Calu3 (cell line): Measurements from ENCODE around the gene CDKL1. TPM values are rescaled to one million over a fixed set of nuclear protein-coding genes. Genes with fewer than 3 reads are reported as not detected.
A peak's percentile ranks its signal among the peaks of the same experiment; 100 is the strongest.

Experiments
- BruUV-seq: library from RNA; stranded (reverse); fragments of 400-500 nt; replicated peaks from 2 replicates; lab custom pipeline; 2021; lab: Mats Ljungman, UMichigan
- CTCF ChIA-PET: fragments of 300-600 bp; sonication (Branson Sonifier 250); formaldehyde crosslinking; loops from one replicate; lab custom pipeline; 2022; ENCODE audit warnings: antibody characterized with exemption; lab: Charles Lee
- DNase-seq: peaks from one replicate; pipeline ENCODE4 v3.0.0; 2022
- H3K27ac Mint-ChIP-seq: one replicate; pipeline ENCODE4 v1.8.0; 2022; ENCODE audit warnings: mixed read lengths; ENCODE audit not compliant: unreplicated experiment
- H3K27me3 Mint-ChIP-seq: one replicate; pipeline ENCODE4 v1.8.0; 2022; ENCODE audit warnings: mixed read lengths; ENCODE audit not compliant: unreplicated experiment
- H3K36me3 Mint-ChIP-seq: one replicate; pipeline ENCODE4 v1.8.0; 2022; ENCODE audit warnings: mild to moderate bottlenecking, moderate library complexity, mixed read lengths; ENCODE audit not compliant: insufficient read depth, unreplicated experiment
- H3K4me1 Mint-ChIP-seq: one replicate; pipeline ENCODE4 v1.8.0; 2022; ENCODE audit warnings: mild to moderate bottlenecking, low read depth, mixed read lengths; ENCODE audit not compliant: unreplicated experiment
- H3K4me3 Mint-ChIP-seq: one replicate; pipeline ENCODE4 v1.8.0; 2022; ENCODE audit warnings: mild to moderate bottlenecking, low read depth, moderate library complexity, mixed read lengths; ENCODE audit not compliant: unreplicated experiment
- H3K9me3 Mint-ChIP-seq: one replicate; pipeline ENCODE4 v1.8.0; 2022; ENCODE audit warnings: low read depth, mixed read lengths; ENCODE audit not compliant: unreplicated experiment
- intact Hi-C: fragments of 100-400 bp; cut with micrococcal nuclease; formaldehyde crosslinking; loops from one replicate; pipeline ENCODE4 v1.10.0; 2022; ENCODE audit not compliant: unreplicated experiment
- total RNA-seq: library from RNA; stranded (reverse); gene quantifications from 2 replicates; pipeline ENCODE4 v1.2.3, GENCODE V29; 2022
- TF ChIP-seq, protein P1 (sequence below): fragments of 200-600 bp; IDR thresholded peaks from one replicate; pipeline ENCODE4 v1.8.0; 2022; ENCODE audit warnings: antibody characterized with exemption; ENCODE audit not compliant: unreplicated experiment

The CDKL1 gene
- total RNA-seq, 1 experiment from 2014 or later: 3.0 TPM

- no peaks in the 10 kb centered on the region for H3K9me3 Mint-ChIP-seq
- TF ChIP-seq, protein P1, sequence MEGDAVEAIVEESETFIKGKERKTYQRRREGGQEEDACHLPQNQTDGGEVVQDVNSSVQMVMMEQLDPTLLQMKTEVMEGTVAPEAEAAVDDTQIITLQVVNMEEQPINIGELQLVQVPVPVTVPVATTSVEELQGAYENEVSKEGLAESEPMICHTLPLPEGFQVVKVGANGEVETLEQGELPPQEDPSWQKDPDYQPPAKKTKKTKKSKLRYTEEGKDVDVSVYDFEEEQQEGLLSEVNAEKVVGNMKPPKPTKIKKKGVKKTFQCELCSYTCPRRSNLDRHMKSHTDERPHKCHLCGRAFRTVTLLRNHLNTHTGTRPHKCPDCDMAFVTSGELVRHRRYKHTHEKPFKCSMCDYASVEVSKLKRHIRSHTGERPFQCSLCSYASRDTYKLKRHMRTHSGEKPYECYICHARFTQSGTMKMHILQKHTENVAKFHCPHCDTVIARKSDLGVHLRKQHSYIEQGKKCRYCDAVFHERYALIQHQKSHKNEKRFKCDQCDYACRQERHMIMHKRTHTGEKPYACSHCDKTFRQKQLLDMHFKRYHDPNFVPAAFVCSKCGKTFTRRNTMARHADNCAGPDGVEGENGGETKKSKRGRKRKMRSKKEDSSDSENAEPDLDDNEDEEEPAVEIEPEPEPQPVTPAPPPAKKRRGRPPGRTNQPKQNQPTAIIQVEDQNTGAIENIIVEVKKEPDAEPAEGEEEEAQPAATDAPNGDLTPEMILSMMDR: no peak
- H3K27me3 Mint-ChIP-seq: no peaks in the 10 kb centered on the region
- H3K4me3 Mint-ChIP-seq: peak overlapping the region; percentile 77
- no peaks in the 10 kb centered on the region for H3K4me1 Mint-ChIP-seq
- CTCF ChIA-PET: interaction anchor here (1.1 kb wide), 1 partner anchor 80 kb away, joined by 5 read pairs; no protein-coding TSS in a partner anchor
- BruUV-seq: no TSS peak
- intact Hi-C loops: loop anchor here (1.0 to 5.0 kb wide), 3 partner anchors 33 to 135 kb away; partner anchors contain the start of gene MAP4K5
- no peak overlapping the region for H3K27ac Mint-ChIP-seq
- peaks cover 20% of the 10 kb centered on the region for H3K36me3 Mint-ChIP-seq
- DNase-seq: peak; percentile 26
These were observed 908 bp upstream of the CDKL1 start for GRCh38 chr14:50397390-50398188.

GRCh38 chr14:50395448-50395847, 1.2 kb downstream of the CDKL1 start:
- Mint-ChIP-seq H3K9me3 (no peaks in the 10 kb centered on the region), H3K4me3 (peak overlapping the region; percentile 77), H3K27me3 (no peaks in the 10 kb centered on the region), H3K27ac (no peak overlapping the region), H3K4me1 (peaks cover 6% of the 10 kb centered on the region), H3K36me3 (peaks cover 20% of the 10 kb centered on the region)
- intact Hi-C loops: loop anchor here (5.0 kb wide), 1 partner anchor 137 kb away; the partner anchor contains the start of gene MAP4K5
- BruUV-seq: TSS peak; percentile 59
- TF ChIP-seq, protein P1: no peak
- DNase-seq: no peak
- CTCF ChIA-PET: interaction anchor here (0.6 to 0.7 kb wide), 2 partner anchors 55 to 934 kb away, joined by 4 to 5 read pairs; no protein-coding TSS in a partner anchor

DNA sequence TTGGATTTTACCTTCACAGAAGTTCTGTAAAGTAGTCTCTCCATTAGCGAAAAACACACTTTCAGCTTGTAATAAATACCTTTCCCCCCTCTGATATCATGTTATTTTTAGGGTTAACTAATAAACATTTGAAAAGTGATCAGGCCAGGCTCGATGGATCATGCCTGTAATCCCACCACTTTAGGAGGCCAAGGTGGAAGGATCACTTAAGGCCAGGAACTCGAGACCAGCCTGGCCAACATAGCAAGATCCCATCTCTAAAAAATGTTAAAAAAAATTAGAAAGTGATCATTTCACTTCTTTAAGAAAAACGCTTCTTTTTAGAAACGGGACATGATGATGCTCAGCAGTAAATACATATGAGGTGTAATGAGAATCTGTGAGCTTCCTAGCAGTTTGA, 2.0 kb downstream of the CDKL1 start:
- CTCF ChIA-PET: no interaction called here

DNA sequence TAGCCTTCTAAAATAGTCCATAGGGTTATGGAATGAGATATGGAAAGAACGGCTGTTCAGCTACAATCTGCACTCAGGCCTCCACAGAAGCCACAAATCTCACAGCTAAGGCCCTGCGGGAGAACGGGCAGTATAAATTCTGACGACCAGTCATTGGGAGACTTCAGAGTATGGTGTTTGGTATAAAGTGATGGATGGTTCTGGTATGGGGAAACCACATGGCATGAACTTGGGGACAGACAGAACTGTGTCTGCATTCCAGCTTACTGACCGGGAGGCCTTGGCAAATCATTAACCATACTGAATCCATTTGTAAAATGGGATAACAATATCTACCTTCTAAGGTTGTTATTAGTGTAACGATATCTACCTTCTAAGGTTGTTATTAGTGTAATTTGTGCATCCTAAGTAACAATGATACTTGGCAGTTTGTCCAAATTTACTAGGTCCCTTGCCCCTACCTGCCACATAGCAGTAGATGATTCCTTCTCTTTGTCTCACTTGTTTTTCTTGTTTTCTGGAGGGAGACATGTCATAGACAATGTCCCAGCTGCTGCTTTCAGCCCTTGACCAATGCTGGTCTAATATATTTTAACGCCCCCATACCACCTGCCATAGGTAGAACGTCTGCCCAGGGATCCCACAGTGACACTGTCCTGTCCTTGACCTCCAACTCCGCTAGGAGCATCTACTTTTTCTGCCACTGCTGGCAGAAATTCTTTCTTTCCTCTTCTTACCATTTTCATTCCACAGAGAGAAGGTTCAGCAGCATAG, 6.8 kb downstream of the CDKL1 start:
- Mint-ChIP-seq H3K27me3 (no peaks in the 10 kb centered on the region), H3K27ac (no peak overlapping the region), H3K36me3 (peaks cover 5% of the 10 kb centered on the region), H3K4me1 (peaks cover 25% of the 10 kb centered on the region), H3K9me3 (no peaks in the 10 kb centered on the region), H3K4me3 (no peak overlapping the region)
- intact Hi-C loops: no loop called here
- no TSS peak for BruUV-seq
- no peak for DNase-seq
- TF ChIP-seq, protein P1: no peak
- CTCF ChIA-PET: interaction anchor here (1.5 kb wide), 1 partner anchor 69 kb away, joined by 3 read pairs; no protein-coding TSS in a partner anchor

More for the DNA sequence above, 2.0 kb downstream of the CDKL1 start:
- no peak overlapping the region for H3K4me3 Mint-ChIP-seq
- no peak for DNase-seq
- peaks cover 13% of the 10 kb centered on the region for H3K4me1 Mint-ChIP-seq
- TF ChIP-seq, protein P1: no peak
- BruUV-seq: no TSS peak
- intact Hi-C loops: loop anchor here (5.0 kb wide), 1 partner anchor 138 kb away; the partner anchor contains the start of gene MAP4K5
- no peaks in the 10 kb centered on the region for H3K27me3 Mint-ChIP-seq
- H3K36me3 Mint-ChIP-seq: peaks cover 20% of the 10 kb centered on the region
- no peaks in the 10 kb centered on the region for H3K9me3 Mint-ChIP-seq
- no peak overlapping the region for H3K27ac Mint-ChIP-seq
